Superior temporal gyrus (tissue), 1 donor: Measurements from ENCODE around the gene RTTN.
"Not testable (repeated sequence)": the region's sequence is repeated elsewhere in the genome, so short reads cannot be mapped to it uniquely, and the experiment has no call there.

Source experiments
- DNase-seq: peaks from one replicate; pipeline ENCODE4 v3.0.0-alpha.2; 2016; ENCODE audit errors: extremely low spot score

Gene RTTN

GRCh38 chr18:69978732-69979715 lies 226.5 kb downstream of the RTTN start:
- no peak for DNase-seq

- DNase-seq, result not testable (repeated sequence)
Observed at GRCh38 chr18:69975294-69975693, 230.2 kb downstream of the RTTN start.

DNA sequence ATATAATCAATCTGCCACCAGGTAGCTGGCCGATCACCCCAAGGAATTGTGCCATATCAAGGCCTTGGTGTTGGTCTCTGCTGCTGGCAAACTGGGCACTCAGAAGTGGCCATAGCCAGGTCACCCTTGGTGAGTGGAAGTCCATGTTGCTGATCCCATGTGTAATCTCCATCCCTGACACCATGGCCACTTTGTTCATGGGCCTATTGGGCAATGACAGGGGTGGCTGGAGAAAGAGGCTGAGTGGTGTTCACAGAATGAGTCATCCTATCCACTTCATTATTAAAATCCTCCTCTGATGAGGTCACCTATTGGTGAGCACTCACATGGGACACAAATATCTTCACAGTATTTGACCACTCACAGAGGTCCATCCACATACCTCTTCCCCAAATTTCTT lies 231.1 kb downstream of the RTTN start:
- DNase-seq, result no peak

DNA sequence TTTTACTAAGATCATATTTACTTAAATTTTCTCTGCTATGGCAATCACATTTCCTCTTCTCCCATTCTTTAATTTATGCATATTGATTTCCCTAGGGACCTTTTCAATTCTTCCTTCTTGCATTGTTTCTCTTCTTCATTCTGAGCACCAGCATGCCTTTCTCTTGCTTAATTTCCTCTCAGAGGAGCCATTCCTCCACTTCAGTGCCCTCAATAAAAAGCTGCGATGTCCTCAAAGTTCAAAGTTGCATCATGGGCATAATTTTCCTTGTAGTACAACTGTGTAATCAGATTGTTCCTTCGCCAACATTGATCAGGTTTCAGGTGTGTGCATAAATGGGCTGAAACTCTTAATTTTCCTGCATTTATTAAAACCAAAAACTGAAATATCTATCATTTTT lies 236.0 kb downstream of the RTTN start:
- no peak for DNase-seq

- DNase-seq, result no peak
Observed at GRCh38 chr18:69968039-69968438, 237.4 kb downstream of the RTTN start.

- DNase-seq, result no peak
Observed at GRCh38 chr18:69963196-69963595, 242.3 kb downstream of the RTTN start.

GRCh38 chr18:69961718-69962117 lies 243.8 kb downstream of the RTTN start:
- no peak for DNase-seq

GRCh38 chr18:69958422-69958821 lies 247.1 kb downstream of the RTTN start:
- no peak for DNase-seq

- no peak for DNase-seq
Observed at GRCh38 chr18:69957747-69958146, 247.7 kb downstream of the RTTN start.

GRCh38 chr18:69956665-69957620 lies 248.5 kb downstream of the RTTN start:
- DNase-seq, result no peak

- no peak for DNase-seq
Observed at GRCh38 chr18:69956057-69956456, 249.4 kb downstream of the RTTN start.

DNA sequence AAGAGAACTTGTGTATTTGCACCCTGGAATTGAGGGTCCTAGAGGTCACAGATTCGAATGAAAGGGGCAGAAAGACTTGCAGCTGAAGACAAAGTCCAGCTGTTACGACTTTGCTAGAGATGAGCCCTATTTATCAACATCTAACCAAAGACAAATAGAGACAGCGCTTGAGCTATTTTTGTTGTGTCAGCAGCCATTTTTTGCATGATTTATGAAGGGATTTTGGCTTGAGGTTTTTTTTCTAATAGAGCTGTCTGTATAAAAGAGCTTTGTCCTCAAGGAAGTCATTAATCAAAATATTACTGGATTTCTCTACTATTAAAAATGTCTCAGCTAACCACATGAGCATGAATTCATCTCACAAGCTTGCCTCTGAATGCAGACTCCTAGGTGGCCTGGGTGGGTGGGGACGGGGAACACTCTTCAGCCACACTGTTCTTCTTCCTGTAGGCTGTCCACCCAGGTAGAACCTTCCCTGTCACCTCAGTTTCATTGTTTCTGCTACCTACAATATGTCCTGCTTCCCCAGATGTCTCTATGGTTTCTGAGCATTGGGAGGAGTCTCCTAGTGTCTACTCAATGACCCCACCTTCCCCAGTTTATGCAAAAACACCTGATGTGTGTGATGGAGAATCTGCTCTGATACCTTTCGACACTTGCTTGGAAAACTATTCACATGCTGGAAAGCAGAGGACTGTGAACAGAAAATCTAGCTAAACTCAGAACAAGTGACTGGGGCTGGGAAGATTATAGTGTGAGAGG lies 250.6 kb downstream of the RTTN start:
- DNase-seq, result no peak

- no peak for DNase-seq
Observed at GRCh38 chr18:69953191-69953590, 252.3 kb downstream of the RTTN start.
